Vagina (tissue), 2 donors: Measurements from ENCODE around the gene NR1H3. TPM values are rescaled to one million over a fixed set of nuclear protein-coding genes. Genes with fewer than 3 reads are reported as not detected.

Source experiments
- DNase-seq, 2 donors: peaks; one replicate each; pipeline ENCODE4 v3.0.0-alpha.2; 2017; ENCODE audit errors: extremely low spot score in 2 of 2
- H3K27ac ChIP-seq: fragments of 200-600 bp; sonication (generic); one replicate; pipeline ENCODE4 v1.5.1; 2019
- H3K27me3 ChIP-seq: fragments of 200-600 bp; sonication (generic); one replicate; pipeline ENCODE4 v1.5.1; 2019
- H3K36me3 ChIP-seq, 2 donors: fragments of 200-600 bp; sonication (generic); one replicate each; pipeline ENCODE4 v1.5.1; 2017 to 2019
- H3K4me1 ChIP-seq: fragments of 200-600 bp; sonication (generic); one replicate; pipeline ENCODE4 v1.5.1; 2019
- H3K4me3 ChIP-seq, 2 donors: fragments of 200-600 bp; sonication (generic); 1 replicate in 1 of 2; 2 replicates in 1 of 2; pipeline ENCODE4 v1.5.1; 2016 to 2019
- H3K9me3 ChIP-seq: fragments of 200-600 bp; sonication (generic); one replicate; pipeline ENCODE4 v1.5.1; 2019
- CTCF ChIP-seq, 3 experiments: fragments of 450-650 bp in 2 of 3; fragments of 200-600 bp in 1 of 3; sonication (generic) in 1 of 3; IDR thresholded peaks; one replicate each; pipeline ENCODE4 v1.5.1; 2017 to 2019; ENCODE audit warnings: antibody characterized with exemption in 3 of 3, mild to moderate bottlenecking in 2 of 3, moderate library complexity in 2 of 3
- POLR2A ChIP-seq, 2 donors: fragments of 450-650 bp; IDR thresholded peaks; one replicate each; pipeline ENCODE4 v1.6.1; 2017; ENCODE audit warnings: antibody characterized with exemption in 2 of 2, mild to moderate bottlenecking in 2 of 2, moderate library complexity in 2 of 2
- POLR2AphosphoS5 ChIP-seq, 2 donors: sonication (generic); formaldehyde crosslinking; IDR thresholded peaks; one replicate each; pipeline ENCODE4 v1.9.0; 2017; ENCODE audit warnings: antibody characterized with exemption in 2 of 2, mild to moderate bottlenecking in 2 of 2, low read depth in 1 of 2; ENCODE audit not compliant: insufficient read depth in 1 of 2
- intact Hi-C: fragments of 100-400 bp; cut with DNase I; formaldehyde crosslinking; loops from one replicate; pipeline ENCODE4 v1.15.1; 2023
- total RNA-seq: library from RNA; depleted of rRNA; stranded (reverse); fragments of >200 nt; gene quantifications from one replicate; pipeline ENCODE4 v1.2.3, GENCODE V29; 2016

NR1H3 gene
- total RNA-seq, 1 donor from 2014 or later: 60.9 TPM

GRCh38 chr11:47295385-47295784 lies 37.6 kb downstream of the NR1H3 start:
- intact Hi-C loops: no loop called here
- peaks cover 3 to 95% of the 10 kb centered on the region in 2 donors for H3K36me3 ChIP-seq
- no peak overlapping the region for H3K27ac ChIP-seq
- no peak for DNase-seq
- TF ChIP-seq CTCF (IDR thresholded peaks at IDR 0.05) (no peak), POLR2A (IDR thresholded peaks at IDR 0.05) (no peak), POLR2AphosphoS5 (IDR thresholded peaks at IDR 0.05; ENCODE audit: insufficient read depth in 1 of 2, low read depth in 1 of 2) (no peak)
- no peaks in the 10 kb centered on the region for H3K27me3 ChIP-seq
- H3K4me3 ChIP-seq: no peak overlapping the region
- no peaks in the 10 kb centered on the region for H3K4me1 ChIP-seq
- no peaks in the 10 kb centered on the region for H3K9me3 ChIP-seq

- peaks cover 3 to 95% of the 10 kb centered on the region in 2 donors for H3K36me3 ChIP-seq
- no peak overlapping the region for H3K4me3 ChIP-seq
- no peaks in the 10 kb centered on the region for H3K4me1 ChIP-seq
- no peak overlapping the region for H3K27ac ChIP-seq
- no peak for DNase-seq
- intact Hi-C loops: no loop called here
- no peaks in the 10 kb centered on the region for H3K27me3 ChIP-seq
- TF ChIP-seq POLR2AphosphoS5 (IDR thresholded peaks at IDR 0.05; ENCODE audit: insufficient read depth in 1 of 2, low read depth in 1 of 2) (no peak), CTCF (IDR thresholded peaks at IDR 0.05) (no peak), POLR2A (IDR thresholded peaks at IDR 0.05) (no peak)
- no peaks in the 10 kb centered on the region for H3K9me3 ChIP-seq
Measured at GRCh38 chr11:47296045-47296444, 38.2 kb downstream of the NR1H3 start.

DNA sequence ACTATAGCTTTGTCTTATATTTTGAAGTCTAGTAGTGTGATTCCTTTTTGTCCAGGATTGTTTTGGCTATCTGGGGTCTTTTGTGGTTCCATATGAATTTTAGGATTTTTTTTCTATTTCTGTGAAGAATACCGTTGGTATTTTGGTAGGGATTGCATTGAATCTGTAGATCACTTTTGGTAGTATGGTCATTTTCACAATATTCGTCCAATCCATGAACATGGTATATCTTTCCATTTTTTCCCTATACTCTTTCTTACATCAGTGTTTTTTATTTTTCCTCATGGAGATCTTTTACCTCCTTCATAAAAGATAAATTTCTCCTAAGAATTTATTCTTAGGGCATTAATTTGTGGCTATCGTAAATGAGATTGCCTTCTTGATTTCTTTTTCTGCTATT lies 41.3 kb downstream of the NR1H3 start:
- H3K36me3 ChIP-seq: peaks cover 3 to 97% of the 10 kb centered on the region in 2 donors
- H3K27ac ChIP-seq: no peak overlapping the region
- H3K4me3 ChIP-seq: no peak overlapping the region
- peaks cover 10% of the 10 kb centered on the region for H3K9me3 ChIP-seq
- TF ChIP-seq CTCF (IDR thresholded peaks at IDR 0.05) (no peak), POLR2A (IDR thresholded peaks at IDR 0.05) (no peak), POLR2AphosphoS5 (IDR thresholded peaks at IDR 0.05; ENCODE audit: insufficient read depth in 1 of 2, low read depth in 1 of 2) (no peak)
- H3K27me3 ChIP-seq: no peaks in the 10 kb centered on the region
- H3K4me1 ChIP-seq: no peaks in the 10 kb centered on the region
- intact Hi-C loops: no loop called here
- DNase-seq: no peak

DNA sequence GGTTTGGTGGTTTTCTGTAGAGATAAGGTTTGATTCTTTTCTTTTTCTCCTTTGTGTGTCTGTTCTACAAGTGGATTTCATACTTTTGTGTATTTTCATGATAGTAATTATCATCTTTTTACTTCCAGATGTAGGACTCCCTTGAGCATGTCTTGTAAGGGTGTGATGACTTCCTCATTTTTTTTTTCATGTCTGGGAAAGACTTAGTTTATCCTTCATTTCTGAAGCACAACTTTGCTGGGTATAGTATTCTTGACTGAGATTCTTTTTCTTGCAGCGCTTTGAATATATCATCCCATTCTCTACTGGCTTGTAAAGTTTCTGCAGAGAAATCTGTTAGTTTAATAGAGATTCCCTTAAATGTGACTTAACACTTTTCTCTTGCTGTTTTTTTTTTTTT lies 45.1 kb downstream of the NR1H3 start:
- H3K9me3 ChIP-seq: peaks cover 10% of the 10 kb centered on the region
- H3K27ac ChIP-seq: no peak overlapping the region
- H3K27me3 ChIP-seq: no peaks in the 10 kb centered on the region
- DNase-seq: no peak
- no peaks in the 10 kb centered on the region for H3K4me1 ChIP-seq
- intact Hi-C loops: no loop called here
- TF ChIP-seq POLR2A (IDR thresholded peaks at IDR 0.05): no peak
- no peak for TF ChIP-seq CTCF (IDR thresholded peaks at IDR 0.05)
- TF ChIP-seq POLR2AphosphoS5 (IDR thresholded peaks at IDR 0.05; ENCODE audit: insufficient read depth in 1 of 2, low read depth in 1 of 2): no peak
- H3K36me3 ChIP-seq: peaks cover 3 to 89% of the 10 kb centered on the region in 2 donors
- H3K4me3 ChIP-seq: no peak overlapping the region

- H3K27me3 ChIP-seq: no peaks in the 10 kb centered on the region
- peaks cover 6 to 87% of the 10 kb centered on the region in 2 donors for H3K36me3 ChIP-seq
- no peaks in the 10 kb centered on the region for H3K4me1 ChIP-seq
- intact Hi-C loops: no loop called here
- H3K9me3 ChIP-seq: peaks cover 10% of the 10 kb centered on the region
- H3K4me3 ChIP-seq: no peak overlapping the region
- H3K27ac ChIP-seq: no peak overlapping the region
- no peak for DNase-seq
- TF ChIP-seq POLR2AphosphoS5 (IDR thresholded peaks at IDR 0.05; ENCODE audit: insufficient read depth in 1 of 2, low read depth in 1 of 2): no peak
- TF ChIP-seq CTCF (IDR thresholded peaks at IDR 0.05): no peak
- no peak for TF ChIP-seq POLR2A (IDR thresholded peaks at IDR 0.05)
Measured at GRCh38 chr11:47305734-47306483, 48.1 kb downstream of the NR1H3 start.
